Transverse colon (tissue), 4 donors: ENCODE results near the gene HAPSTR1.

Source experiments
- EP300 ChIP-seq: sonication (generic); formaldehyde crosslinking; IDR thresholded peaks from one replicate; pipeline ENCODE4 v1.6.1; 2017; ENCODE audit warnings: antibody characterized with exemption, low read depth
- POLR2A ChIP-seq: fragments of 450-650 bp; IDR thresholded peaks from one replicate; pipeline ENCODE4 v1.6.1; 2016; ENCODE audit warnings: antibody characterized with exemption, mild to moderate bottlenecking, moderate library complexity
- POLR2AphosphoS5 ChIP-seq, 3 donors: sonication (generic); formaldehyde crosslinking; IDR thresholded peaks; one replicate each; pipeline ENCODE4 v1.6.1; 2016; ENCODE audit warnings: antibody characterized with exemption in 3 of 3
- TF ChIP-seq, protein P1 (sequence below), 5 experiments: fragments of 200-600 bp in 3 of 5; fragments of 450-650 bp in 2 of 5; sonication (generic) in 3 of 5; IDR thresholded peaks; 1 replicate in 2 of 5; 2 replicates in 3 of 5; pipeline ENCODE4 v1.5.1; 2016 to 2017; ENCODE audit warnings: antibody characterized with exemption in 5 of 5, inconsistent platforms in 3 of 5, mild to moderate bottlenecking in 2 of 5, moderate library complexity in 1 of 5

DNA sequence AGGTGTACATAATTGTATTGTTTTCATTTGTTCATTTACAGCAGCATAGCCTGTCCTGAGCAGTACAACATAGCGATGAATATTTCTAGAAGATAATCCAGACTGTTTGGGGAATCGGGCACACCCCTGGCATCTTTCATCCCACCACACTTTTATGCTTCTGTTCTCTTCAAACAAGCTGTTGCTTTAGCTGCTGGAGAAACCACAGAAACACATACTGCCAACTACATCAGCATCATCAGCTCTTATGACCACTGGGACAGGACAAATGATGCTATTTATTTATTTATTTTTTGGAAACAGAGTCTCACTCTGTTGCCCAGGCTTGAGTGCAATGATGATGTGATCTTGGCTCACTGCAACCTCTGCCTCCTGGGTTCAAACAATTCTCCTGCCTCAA, 22.6 kb upstream of the HAPSTR1 start:
- no peak for TF ChIP-seq POLR2AphosphoS5 (IDR thresholded peaks at IDR 0.05)
- TF ChIP-seq, protein P1, sequence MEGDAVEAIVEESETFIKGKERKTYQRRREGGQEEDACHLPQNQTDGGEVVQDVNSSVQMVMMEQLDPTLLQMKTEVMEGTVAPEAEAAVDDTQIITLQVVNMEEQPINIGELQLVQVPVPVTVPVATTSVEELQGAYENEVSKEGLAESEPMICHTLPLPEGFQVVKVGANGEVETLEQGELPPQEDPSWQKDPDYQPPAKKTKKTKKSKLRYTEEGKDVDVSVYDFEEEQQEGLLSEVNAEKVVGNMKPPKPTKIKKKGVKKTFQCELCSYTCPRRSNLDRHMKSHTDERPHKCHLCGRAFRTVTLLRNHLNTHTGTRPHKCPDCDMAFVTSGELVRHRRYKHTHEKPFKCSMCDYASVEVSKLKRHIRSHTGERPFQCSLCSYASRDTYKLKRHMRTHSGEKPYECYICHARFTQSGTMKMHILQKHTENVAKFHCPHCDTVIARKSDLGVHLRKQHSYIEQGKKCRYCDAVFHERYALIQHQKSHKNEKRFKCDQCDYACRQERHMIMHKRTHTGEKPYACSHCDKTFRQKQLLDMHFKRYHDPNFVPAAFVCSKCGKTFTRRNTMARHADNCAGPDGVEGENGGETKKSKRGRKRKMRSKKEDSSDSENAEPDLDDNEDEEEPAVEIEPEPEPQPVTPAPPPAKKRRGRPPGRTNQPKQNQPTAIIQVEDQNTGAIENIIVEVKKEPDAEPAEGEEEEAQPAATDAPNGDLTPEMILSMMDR (IDR thresholded peaks at IDR 0.05): no peak
- no peak for TF ChIP-seq EP300
- no peak for TF ChIP-seq POLR2A
